ENCODE data around the gene LCORL.
"Not testable (repeated sequence)": the region's sequence is repeated elsewhere in the genome, so short reads cannot be mapped to it uniquely, and the experiment has no call there.

The LCORL gene

DNA sequence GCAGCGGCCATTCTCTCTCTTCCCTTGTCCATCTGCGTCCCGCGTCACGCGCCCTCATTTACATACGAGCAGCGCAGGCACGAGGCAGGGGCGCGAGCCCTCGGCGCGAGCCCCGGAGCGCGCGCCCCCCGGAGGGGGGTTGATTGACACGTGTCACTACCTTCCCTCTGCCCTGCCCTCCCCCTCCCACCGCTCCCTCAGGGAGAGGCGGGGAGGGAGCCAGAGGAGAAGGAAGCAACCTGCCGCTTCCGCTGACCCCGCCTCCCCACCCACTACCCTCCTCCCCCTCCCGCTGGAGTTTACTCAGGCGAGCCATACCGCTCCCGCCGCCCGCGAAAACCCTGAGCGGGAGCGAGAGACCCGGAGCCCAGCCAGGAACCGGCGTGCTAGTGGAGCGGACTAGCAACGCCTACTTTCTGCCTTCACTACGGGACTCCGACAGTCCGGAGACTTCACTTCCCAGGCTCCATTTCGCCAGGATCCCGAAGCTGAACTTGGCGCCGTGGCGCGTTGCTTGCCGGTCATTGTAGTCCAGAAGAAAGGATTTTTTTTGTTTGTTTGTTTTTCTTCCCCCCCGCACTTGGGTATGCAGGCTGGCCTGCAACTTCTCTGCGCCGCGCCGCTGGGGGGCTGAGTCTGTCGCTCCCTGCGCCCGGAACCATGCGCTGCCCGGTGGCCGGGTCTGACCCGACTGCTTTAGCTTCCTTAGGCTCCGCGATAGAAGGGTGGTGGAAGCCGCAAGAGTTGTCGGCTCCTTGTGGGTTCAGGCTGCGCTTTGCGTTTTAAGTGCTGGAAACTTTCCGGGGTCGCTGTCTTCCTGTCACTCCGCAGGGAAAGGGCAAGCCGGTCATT lies at the start of gene LCORL:
LCORL (minus strand) TSS at position 36 of the 852 bp plus-strand sequence; CDS start at position 32, 4 bp downstream.
- in situ Hi-C loops (cut with MboI; ENCODE audit: low sequenced_read_pairs): loop anchor here (25.0 kb wide), 1 partner anchor 210 kb away; the partner anchor contains the start of genes DCAF16 and NCAPG

- in situ Hi-C loops (cut with MboI; ENCODE audit: low sequenced_read_pairs): no loop called here
These were observed 48.3 kb upstream of the LCORL start for GRCh38 chr4:18069810-18070209.

DNA sequence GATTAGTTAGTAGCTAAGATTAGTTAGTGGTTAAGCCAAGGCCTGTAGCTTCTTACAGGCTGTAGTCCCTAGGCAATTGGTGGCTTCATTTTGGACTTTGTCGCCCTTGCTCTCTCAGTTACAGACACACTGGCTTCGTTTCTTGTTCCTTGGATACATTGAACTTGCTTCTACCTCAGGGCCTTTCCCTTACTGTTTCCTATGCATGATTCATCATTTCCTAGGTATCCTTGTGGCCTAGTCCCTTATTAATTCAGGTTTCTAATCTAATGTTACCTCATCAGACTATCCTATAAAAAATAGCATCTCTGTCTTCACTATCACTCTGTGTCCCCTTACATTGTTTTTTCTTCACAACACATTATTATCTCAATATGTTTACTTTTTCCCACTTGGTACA lies 45.5 kb upstream of the LCORL start:
- in situ Hi-C loops (cut with MboI; ENCODE audit: low sequenced_read_pairs): no loop called here

GRCh38 chr4:18063079-18063478 lies 41.5 kb upstream of the LCORL start:
- in situ Hi-C loops (cut with MboI; ENCODE audit: low sequenced_read_pairs): no loop called here

- in situ Hi-C loops (cut with MboI; ENCODE audit: low sequenced_read_pairs): no loop called here
These were observed 36.4 kb upstream of the LCORL start for GRCh38 chr4:18057821-18058533.

- in situ Hi-C loops (cut with MboI; ENCODE audit: low sequenced_read_pairs): no loop called here
These were observed 34.5 kb upstream of the LCORL start for GRCh38 chr4:18056030-18056429.

- in situ Hi-C loops (cut with MboI; ENCODE audit: low sequenced_read_pairs): no loop called here
These were observed 30.6 kb upstream of the LCORL start for GRCh38 chr4:18052158-18052557.

DNA sequence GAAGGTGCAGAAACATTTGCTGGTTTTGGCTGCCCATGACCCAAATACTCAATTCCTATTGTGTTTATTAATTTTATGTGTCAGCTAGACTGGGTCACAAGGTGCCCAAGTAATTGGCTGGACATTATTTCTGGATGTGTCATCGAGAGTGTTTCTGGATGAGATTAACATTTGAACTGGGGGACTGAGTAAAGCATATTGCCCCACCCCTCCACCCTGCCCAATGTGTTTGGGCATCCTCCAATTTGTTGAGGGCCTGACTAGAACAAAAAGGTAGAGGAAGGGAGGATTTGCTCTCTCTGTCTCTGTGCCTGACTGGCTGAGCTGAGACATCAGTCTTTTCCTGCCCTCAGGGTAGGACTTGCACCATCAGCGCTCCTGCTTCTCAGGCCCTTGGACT lies 29.7 kb upstream of the LCORL start:
- in situ Hi-C loops (cut with MboI; ENCODE audit: low sequenced_read_pairs): no loop called here

DNA sequence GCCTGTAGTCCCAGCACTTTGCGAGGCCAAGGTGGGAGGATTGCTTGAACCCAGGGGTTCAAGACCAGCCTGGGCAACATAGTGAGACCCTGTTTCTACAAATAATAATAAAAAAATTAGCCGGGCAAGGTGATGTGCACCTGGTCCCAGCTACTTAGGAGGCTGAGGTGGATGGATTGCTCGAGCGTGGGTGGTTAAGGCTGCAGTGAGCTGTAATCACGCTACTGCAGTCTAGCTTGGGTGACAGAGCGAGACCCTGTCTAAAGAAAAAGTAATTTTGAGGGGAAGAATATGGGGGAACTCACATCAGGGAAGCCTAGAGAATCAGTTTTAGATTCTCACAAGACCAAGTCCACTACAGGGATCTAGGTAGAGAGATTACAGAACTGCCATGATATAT lies 28.9 kb upstream of the LCORL start:
- in situ Hi-C loops (cut with MboI; ENCODE audit: low sequenced_read_pairs): no loop called here

DNA sequence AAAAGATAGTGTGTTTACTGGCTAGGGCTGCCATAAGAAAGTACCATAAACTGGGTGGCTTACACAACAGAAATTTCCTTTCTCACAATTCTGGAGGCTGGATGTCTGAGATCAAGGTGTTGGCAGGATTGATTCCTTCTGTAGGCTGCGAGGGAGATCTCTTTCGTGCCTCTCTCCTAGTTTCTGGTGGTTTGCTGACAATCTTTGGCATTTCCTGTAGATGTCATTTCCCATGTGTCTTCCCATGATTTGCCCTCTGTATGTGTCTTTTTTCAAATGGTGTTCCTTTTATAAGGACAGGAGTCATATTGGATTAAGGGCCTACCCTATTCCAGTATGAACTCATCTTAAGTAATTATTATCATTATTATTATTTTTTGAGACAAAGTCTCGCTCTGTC lies 27.9 kb upstream of the LCORL start:
- in situ Hi-C loops (cut with MboI; ENCODE audit: low sequenced_read_pairs): no loop called here

DNA sequence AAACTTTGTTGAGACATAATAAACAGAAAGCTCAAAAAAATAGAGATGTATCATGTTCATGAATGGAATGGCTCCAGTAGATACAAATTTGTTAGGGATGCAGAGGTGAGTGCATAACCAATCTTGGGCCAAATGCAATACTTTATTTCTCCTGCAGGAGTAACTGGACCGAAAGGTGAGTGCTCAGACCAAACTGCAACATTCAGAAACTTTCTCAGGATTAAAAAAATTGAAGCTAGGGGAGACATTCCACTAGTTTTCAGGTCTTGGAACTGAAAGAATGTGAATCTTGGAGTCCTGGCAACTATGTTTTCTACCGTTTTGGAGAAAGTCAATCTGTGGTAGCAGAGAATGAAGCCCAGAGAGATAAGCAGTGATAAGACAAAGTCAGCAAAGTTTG lies 21.2 kb upstream of the LCORL start:
- in situ Hi-C loops (cut with MboI; ENCODE audit: low sequenced_read_pairs): no loop called here

GRCh38 chr4:18042012-18042411 lies 20.5 kb upstream of the LCORL start:
- in situ Hi-C loops (cut with MboI; ENCODE audit: low sequenced_read_pairs): no loop called here

DNA sequence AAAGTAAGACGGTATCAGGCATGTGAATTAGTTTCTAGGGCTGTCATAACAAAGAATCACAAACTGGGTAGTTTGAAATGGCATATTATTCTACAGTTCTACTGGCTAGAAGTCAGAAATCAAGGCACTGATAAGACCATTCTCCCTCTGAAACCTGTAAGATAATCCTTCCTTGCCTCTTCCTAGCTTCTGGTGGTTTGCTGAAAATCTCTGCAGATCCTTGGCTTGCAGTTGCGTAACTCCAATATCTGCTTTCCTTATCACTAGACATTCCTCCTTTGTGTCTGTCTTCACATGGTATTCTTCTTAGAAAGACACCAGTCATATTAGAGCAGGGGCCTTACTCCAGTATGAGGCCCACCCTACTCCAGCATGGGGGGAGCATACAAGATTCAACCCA lies 19.6 kb upstream of the LCORL start:
- in situ Hi-C loops (cut with MboI; ENCODE audit: low sequenced_read_pairs): no loop called here

DNA sequence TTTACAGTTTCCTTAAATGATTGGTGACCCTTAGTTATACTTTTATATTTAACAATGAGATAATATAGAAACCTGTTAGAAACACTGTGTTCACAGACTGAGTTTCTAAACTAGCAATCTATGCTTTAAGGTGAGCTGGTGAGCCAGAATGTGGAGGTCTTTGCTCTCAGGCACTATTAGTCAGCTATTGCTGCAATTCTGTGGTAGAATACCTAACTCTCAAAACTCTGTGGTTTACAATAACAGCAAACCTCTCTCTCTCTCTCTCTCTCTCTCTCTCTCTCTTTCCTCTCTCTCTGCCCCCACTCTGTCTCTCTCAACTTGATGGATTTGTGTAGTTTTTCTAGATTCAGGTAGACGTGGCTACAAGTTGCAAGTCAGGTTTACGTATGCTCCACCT lies 17.6 kb upstream of the LCORL start:
- in situ Hi-C loops (cut with MboI; ENCODE audit: low sequenced_read_pairs): no loop called here

DNA sequence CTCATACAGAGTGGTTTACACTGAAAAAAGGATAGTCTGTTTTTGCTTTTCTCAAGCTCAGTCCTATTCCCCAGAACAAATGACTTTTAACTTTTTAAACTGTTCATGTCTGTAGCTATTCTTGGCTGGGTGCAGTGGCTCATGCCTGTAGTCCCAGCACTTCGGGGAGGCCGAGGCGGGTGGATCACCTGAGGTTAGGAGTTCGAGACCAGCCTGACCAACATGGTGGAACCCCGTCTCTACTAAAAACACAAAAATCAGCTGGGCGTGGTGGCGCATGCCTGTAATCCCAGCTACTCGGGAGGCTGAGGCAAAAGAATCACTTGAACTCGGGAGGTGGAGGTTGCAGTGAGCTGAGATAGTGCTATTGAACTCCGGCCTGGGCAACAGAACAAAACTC lies 14.8 kb upstream of the LCORL start:
- in situ Hi-C loops (cut with MboI; ENCODE audit: low sequenced_read_pairs): not testable (repeated sequence)

GRCh38 chr4:18034099-18034498 lies 12.5 kb upstream of the LCORL start:
- in situ Hi-C loops (cut with MboI; ENCODE audit: low sequenced_read_pairs): no loop called here

- in situ Hi-C loops (cut with MboI; ENCODE audit: low sequenced_read_pairs): no loop called here
These were observed 11.8 kb upstream of the LCORL start for GRCh38 chr4:18033111-18034085.

DNA sequence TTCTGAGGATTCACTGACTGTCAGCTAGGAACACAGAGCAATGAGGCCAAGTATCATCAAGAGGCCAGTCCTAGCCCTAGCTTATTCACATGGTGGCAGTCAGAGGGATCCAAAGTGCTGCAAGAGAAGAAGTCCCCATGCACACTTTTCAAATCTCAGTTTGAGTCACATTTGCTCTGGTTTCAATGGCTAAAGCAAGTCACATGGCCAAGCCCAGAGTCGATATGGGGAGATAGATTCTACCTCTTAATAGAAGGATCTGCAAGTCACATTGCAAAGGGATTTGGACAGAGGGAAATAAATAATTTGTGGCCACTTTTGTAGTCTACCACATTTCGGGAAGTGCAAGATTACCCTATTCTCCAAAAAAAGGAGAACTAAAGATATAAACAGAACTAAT lies 3.7 kb upstream of the LCORL start:
- in situ Hi-C loops (cut with MboI; ENCODE audit: low sequenced_read_pairs): no loop called here

- in situ Hi-C loops (cut with MboI; ENCODE audit: low sequenced_read_pairs): loop anchor here (25.0 kb wide), 1 partner anchor 210 kb away; the partner anchor contains the start of genes DCAF16 and NCAPG
These were observed 1.1 kb upstream of the LCORL start for GRCh38 chr4:18022572-18023050.

DNA sequence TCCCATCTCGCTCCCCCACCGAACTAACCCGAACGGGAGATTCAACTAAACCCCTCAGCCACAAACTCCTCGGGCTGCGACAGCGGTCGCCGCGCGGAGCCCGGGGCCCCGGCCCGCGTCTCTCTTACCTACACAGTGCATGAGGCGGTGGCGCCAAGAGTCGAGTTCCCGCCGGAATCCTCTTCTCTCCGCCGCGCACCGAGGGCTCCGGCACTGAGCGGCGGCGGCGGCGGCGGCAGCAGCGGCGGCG lies 160 bp downstream of the LCORL start:
- in situ Hi-C loops (cut with MboI; ENCODE audit: low sequenced_read_pairs): loop anchor here (25.0 kb wide), 1 partner anchor 209 kb away; the partner anchor contains the start of genes DCAF16 and NCAPG

All from HL-60/S4 treated with phorbol 12-myristate 13-acetate at 8.2 ng/mL for 4 days and 3 days (cell line).